CMK (cell line): ENCODE measurements around the gene MT2A.
"Not testable (repeated sequence)": the region's sequence is repeated elsewhere in the genome, so short reads cannot be mapped to it uniquely, and the experiment has no call there.

Experiments used
- DNase-seq: peaks from one replicate; pipeline ENCODE4 v3.0.0-alpha.2; 2010; ENCODE audit warnings: low read depth

Gene MT2A

DNA sequence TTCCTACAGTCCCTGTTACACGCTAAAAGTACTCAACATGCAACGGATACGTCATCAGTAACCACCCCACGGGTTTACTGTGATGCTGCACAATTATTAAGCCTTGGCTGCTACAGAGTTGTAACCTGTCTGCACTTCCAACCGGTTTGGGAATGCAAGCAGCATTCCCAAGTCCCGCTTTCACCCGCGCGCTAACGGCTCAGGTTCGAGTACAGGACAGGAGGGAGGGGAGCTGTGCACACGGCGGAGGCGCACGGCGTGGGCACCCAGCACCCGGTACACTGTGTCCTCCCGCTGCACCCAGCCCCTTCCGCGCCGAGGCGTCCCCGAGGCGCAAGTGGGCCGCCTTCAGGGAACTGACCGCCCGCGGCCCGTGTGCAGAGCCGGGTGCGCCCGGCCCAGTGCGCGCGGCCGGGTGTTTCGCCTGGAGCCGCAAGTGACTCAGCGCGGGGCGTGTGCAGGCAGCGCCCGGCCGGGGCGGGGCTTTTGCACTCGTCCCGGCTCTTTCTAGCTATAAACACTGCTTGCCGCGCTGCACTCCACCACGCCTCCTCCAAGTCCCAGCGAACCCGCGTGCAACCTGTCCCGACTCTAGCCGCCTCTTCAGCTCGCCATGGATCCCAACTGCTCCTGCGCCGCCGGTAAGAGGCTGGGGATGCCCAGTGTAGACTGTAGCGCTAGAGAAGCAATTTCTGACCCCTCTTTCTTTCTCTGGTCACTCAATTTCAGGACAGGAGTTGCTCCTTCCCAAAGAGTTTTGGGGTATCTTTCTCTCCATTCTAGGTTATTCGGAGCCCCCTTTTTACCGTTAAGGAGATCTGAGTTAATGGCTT, at the start of gene MT2A:
Gene MT2A (plus strand): TSS at position 542 of the 833 bp plus-strand sequence. CDS start 72 bp downstream, at position 614.
- peak; percentile 78 for DNase-seq

DNA sequence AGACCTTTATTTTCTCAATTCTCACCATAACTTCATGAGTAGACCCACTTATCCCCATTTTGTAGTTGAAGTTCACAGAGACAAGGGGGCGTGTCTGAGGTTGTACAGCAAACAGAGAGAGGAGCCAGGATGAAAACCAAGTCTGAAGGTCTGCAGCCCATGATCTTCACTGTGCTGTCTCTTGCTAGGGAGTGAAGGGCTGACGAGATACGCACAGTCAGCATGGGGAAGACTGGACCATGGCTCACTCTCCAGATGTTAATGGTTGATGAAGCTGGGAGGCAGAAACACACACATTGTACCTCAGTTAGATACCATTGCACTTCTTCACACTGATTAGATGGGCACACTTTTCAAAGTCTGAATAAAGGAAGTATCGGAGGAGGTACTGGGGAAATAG, 49.3 kb upstream of the MT2A start:
- DNase-seq, result no peak

- no peak for DNase-seq
Observed at GRCh38 chr16:56560447-56560846, 47.9 kb upstream of the MT2A start.

DNA sequence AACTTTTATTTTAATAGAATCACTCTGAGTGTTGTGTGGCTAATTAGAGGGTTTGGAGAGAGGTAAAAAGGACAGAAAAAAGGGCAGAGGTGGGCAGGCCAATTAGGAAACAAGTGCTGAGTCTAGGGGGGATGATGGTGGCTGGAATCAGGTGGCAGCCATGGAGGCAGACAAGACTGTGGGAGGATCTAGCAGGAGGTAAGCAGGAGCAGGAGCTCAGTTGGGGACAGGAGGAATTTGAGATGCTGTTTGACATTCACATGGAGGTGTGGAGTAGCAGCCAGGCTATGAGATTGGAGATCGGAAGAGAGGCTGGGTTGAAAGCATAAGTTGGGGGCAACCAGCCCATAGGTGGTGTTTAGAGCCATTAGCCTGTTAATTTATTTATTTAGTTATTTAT, 47.3 kb upstream of the MT2A start:
- DNase-seq, result no peak

GRCh38 chr16:56564793-56565477, 43.4 kb upstream of the MT2A start, which contains the start of gene MT4:
Gene MT4 (plus strand): TSS chr16:56565073. CDS start chr16:56565129, 56 bp downstream.
- DNase-seq, result no peak

- DNase-seq, result no peak
Observed at GRCh38 chr16:56569971-56570370, 38.4 kb upstream of the MT2A start.

DNA sequence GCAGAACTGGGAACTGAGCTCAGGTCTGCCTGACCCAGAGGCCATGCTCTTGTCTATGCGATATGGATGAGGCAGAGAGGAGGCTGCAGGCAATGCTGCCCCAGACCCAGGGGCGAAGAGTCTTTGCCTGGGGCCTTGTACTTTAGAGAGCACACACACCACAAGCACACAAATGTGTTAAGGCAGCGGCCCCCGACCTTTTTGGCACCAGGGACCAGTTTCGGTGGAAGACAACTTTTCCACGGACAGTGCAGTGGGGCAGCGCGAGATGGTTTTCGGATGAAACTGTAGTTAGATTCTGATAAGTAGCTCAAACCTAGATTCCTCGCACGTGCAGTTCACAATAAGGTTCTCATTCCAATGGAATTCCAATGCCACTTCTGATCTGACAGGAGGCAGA, 36.9 kb upstream of the MT2A start:
- no peak for DNase-seq

DNA sequence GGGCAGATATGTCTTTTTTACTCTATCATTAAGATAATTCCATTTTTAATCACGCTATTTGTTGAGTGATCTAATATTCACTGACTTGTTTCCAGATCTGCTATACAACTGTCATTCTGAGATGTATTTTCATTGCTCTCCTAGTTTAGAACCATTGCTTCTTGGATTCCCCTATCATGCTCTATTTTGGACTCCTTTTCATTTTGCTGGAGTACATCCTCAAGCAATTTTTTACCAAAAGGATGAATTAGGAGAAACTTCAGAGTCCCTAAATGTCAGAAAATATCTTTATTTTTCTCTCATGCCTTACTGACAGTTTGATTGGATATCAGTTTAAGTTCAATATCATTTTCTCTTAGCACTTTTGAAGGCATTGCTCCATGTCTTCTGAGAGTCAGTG, 33.8 kb upstream of the MT2A start:
- no peak for DNase-seq

DNA sequence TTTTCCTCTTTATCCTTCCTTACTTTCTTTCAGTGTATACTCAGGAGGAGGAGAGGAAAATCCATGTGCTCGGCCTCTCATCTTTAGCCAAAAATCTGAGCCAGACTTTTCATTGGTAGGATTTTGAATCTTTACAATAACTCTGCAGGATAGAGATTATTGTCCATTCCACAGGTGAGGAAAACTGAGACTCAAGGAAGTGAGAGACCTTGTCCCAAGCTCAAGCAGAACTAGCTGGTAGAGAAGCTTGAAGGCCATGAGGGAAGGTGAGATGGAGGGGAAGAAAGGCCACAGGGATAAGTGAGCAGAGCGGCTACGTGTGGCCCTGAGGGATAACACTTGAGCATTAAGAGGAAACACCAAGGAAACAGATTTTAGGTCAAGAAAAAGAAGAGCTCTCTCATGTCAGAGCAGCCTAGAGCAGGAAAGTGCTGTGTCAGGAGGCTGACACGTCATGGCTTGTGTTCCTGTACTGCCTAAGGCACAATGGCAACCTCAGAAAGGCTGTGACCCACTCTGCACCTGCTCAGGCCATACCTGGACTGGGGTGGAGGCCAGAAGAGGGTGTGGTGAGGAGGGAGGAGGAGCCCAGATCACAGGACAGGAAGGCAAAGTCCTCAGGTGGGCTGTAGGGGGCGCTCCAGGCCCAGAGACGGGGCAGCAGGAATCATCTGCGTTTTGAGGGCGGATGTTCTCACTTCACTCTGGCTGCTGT, 31.6 kb upstream of the MT2A start:
- DNase-seq, result peak; percentile 20

DNA sequence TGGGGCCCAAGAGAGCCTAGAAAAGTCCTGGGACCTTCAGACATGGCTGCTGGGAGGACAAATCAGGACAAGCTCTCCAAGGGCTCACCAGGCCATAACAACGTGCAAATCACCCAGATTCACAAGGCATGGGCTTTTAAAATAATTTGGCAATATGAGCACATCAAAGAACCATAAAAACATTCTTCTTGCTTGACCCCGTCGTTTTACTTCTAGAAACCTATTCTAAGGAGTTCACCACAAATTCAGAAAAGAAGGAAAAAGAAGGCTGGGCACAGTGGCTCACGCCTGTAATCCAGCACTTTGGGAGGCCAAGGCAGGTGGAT, 31.1 kb upstream of the MT2A start:
- no peak for DNase-seq

GRCh38 chr16:56580391-56581048, 27.9 kb upstream of the MT2A start:
- no peak for DNase-seq

DNA sequence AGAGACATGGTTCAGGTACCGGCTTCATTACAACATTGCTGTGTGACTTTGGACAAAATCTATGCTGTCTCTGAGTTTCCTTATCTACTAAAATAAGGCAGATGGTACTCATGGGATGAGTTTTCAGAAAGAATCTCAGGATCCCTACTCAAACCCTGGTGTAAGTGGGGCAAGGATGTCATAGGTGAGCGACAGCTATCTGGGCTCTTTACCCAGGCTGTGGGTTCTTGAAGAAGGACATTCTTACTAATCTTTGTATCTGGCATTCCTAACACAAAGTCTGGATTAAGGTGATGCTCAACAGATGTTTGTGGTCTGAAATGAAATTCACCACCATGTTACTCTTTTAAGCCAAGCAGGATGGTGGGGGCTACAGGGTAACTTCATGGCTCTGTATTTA, 25.5 kb upstream of the MT2A start:
- DNase-seq, result not testable (repeated sequence)

- DNase-seq, result no peak
Observed at GRCh38 chr16:56583351-56584168, 24.8 kb upstream of the MT2A start.

GRCh38 chr16:56584276-56584675, 24.1 kb upstream of the MT2A start:
- no peak for DNase-seq

- DNase-seq, result no peak
Observed at GRCh38 chr16:56588781-56589140, 19.6 kb upstream of the MT2A start.

DNA sequence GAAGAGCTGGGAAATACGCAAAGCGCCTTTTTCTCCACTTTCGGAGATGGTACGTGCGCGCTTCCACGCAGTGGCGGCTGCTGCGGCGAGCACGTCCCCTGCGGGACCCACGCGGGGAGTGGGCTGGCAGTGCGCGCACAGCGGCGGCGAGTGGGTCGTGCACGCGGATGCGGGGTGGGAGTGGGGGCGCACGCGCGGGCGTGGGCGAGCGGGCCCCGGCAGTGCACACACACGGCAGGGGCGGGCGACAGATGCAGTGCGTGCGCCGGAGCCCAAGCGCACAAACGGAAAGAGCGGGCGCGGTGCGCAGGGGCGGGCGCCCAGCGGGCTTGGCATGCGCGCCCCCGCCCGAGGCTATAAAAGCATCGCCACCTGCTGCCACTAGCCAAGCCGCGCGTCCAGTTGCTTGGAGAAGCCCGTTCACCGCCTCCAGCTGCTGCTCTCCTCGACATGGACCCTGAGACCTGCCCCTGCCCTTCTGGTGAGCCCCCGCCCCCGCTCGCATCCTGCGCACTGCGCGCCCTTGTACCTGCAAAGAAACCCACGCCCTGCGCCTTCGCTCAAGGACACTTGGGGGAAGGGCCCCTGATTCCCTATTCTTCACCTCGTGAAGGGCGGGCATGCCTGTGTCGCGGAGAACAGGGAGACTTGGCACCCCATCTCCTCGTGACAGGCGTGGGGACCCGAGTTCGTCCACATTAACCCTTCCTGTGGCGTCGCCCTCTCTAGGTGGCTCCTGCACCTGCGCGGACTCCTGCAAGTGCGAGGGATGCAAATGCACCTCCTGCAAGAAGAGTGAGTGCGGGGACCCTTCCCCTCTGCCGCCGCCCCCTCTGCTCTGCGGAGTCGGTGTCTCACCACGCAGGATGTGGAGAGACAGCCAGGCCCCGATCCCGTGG, 19.0 kb upstream of the MT2A start, which contains the start of gene MT3:
Gene MT3 (plus strand): TSS at position 388 of the 899 bp plus-strand sequence. CDS start 63 bp downstream, at position 451.
- no peak for DNase-seq

- no peak for DNase-seq
Observed at GRCh38 chr16:56591377-56592060, 16.9 kb upstream of the MT2A start.

- no peak for DNase-seq
Observed at GRCh38 chr16:56593573-56594291, 14.7 kb upstream of the MT2A start.

GRCh38 chr16:56594292-56594619, 14.1 kb upstream of the MT2A start:
- DNase-seq, result no peak
